H9 (cell line): ENCODE measurements around the gene TENM4. TPM values are rescaled to one million over a fixed set of nuclear protein-coding genes. Genes with fewer than 3 reads are reported as not detected.

ENCODE experiments used
- DNase-seq: peaks from one replicate; pipeline ENCODE4 v3.0.0-alpha.2; 2017
- H2AFZ ChIP-seq: one replicate; pipeline ENCODE4 v1.6.1; 2013; ENCODE audit warnings: mild to moderate bottlenecking, low read length, control low read depth, moderate library complexity
- H2AK5ac ChIP-seq: 2 replicates; pipeline ENCODE4 v1.6.1; 2013; ENCODE audit warnings: low read length, control low read depth, mixed read lengths; ENCODE audit not compliant: insufficient read length
- H2BK120ac ChIP-seq: one replicate; pipeline ENCODE4 v1.6.1; 2013; ENCODE audit warnings: low read depth, mild to moderate bottlenecking, low read length, control low read depth, inconsistent platforms; ENCODE audit not compliant: poor library complexity, severe bottlenecking
- H2BK12ac ChIP-seq: 2 replicates; pipeline ENCODE4 v1.6.1; 2013; ENCODE audit warnings: low read length, control low read depth, mixed read lengths, low read depth; ENCODE audit not compliant: insufficient read length
- H2BK15ac ChIP-seq: 2 replicates; pipeline ENCODE4 v1.6.1; 2013; ENCODE audit warnings: low read depth, low read length, control low read depth
- H2BK20ac ChIP-seq: one replicate; pipeline ENCODE4 v1.6.1; 2013; ENCODE audit warnings: low read depth, mild to moderate bottlenecking, low read length, control low read depth, inconsistent platforms; ENCODE audit not compliant: poor library complexity, severe bottlenecking
- H2BK5ac ChIP-seq: 2 replicates; pipeline ENCODE4 v1.6.1; 2013; ENCODE audit warnings: low read length, control low read depth, mixed read lengths; ENCODE audit not compliant: insufficient read length
- H3K14ac ChIP-seq: 2 replicates; pipeline ENCODE4 v1.6.1; 2013; ENCODE audit warnings: low read length, control low read depth; ENCODE audit not compliant: insufficient read depth
- H3K18ac ChIP-seq: 2 replicates; pipeline ENCODE4 v1.6.1; 2013; ENCODE audit warnings: low read depth, mild to moderate bottlenecking, mixed read lengths, low read length, control low read depth; ENCODE audit not compliant: insufficient read length
- H3K23ac ChIP-seq: 2 replicates; pipeline ENCODE4 v1.6.1; 2013; ENCODE audit warnings: low read length, control low read depth, mixed read lengths, low read depth; ENCODE audit not compliant: insufficient read length
- H3K23me2 ChIP-seq: 2 replicates; pipeline ENCODE4 v1.6.1; 2013; ENCODE audit warnings: low read depth, mild to moderate bottlenecking, mixed read lengths, low read length, control low read depth; ENCODE audit not compliant: insufficient read length, poor library complexity, severe bottlenecking
- H3K27ac ChIP-seq: 2 replicates; pipeline ENCODE4 v1.5.1; 2013; ENCODE audit warnings: low read length, control low read depth, mixed read lengths, low read depth; ENCODE audit not compliant: insufficient read length
- H3K27me3 ChIP-seq: 2 replicates; pipeline ENCODE4 v1.6.1; 2013; ENCODE audit warnings: low read length, control low read depth, inconsistent platforms; ENCODE audit not compliant: insufficient read depth
- H3K4ac ChIP-seq: 2 replicates; pipeline ENCODE4 v1.6.1; 2013; ENCODE audit warnings: low read depth, mild to moderate bottlenecking, control low read depth, inconsistent platforms, low read length, moderate library complexity
- H3K4me1 ChIP-seq: 2 replicates; pipeline ENCODE4 v1.6.1; 2013; ENCODE audit warnings: low read length, control low read depth, inconsistent platforms; ENCODE audit not compliant: insufficient read depth
- H3K4me2 ChIP-seq: 2 replicates; pipeline ENCODE4 v1.6.1; 2013; ENCODE audit warnings: low read length, control low read depth, mixed read lengths; ENCODE audit not compliant: insufficient read length, insufficient read depth
- H3K56ac ChIP-seq: 2 replicates; pipeline ENCODE4 v1.6.1; 2013; ENCODE audit warnings: low read depth, mild to moderate bottlenecking, mixed read lengths, low read length, control low read depth; ENCODE audit not compliant: insufficient read length
- H3K79me1 ChIP-seq: 2 replicates; pipeline ENCODE4 v1.6.1; 2013; ENCODE audit warnings: low read depth, mild to moderate bottlenecking, moderate library complexity, low read length, control low read depth, inconsistent platforms; ENCODE audit not compliant: insufficient read depth, poor library complexity, severe bottlenecking
- H3K79me2 ChIP-seq: 2 replicates; pipeline ENCODE4 v1.6.1; 2013; ENCODE audit warnings: low read length, control low read depth, inconsistent platforms; ENCODE audit not compliant: insufficient read depth
- H3K9ac ChIP-seq: 2 replicates; pipeline ENCODE4 v1.6.1; 2013; ENCODE audit warnings: low read length, control low read depth, mixed read lengths; ENCODE audit not compliant: insufficient read length; ENCODE audit errors: extremely low read depth
- H3K9me3 ChIP-seq: one replicate; pipeline ENCODE4 v1.6.1; 2013; ENCODE audit warnings: low read depth, low read length, inconsistent platforms; ENCODE audit not compliant: control insufficient read depth
- H3T11ph ChIP-seq: one replicate; pipeline ENCODE4 v1.6.1; 2013; ENCODE audit warnings: mild to moderate bottlenecking, low read length, control low read depth, inconsistent platforms
- H4K20me1 ChIP-seq: one replicate; pipeline ENCODE4 v1.6.1; 2013; ENCODE audit not compliant: control insufficient read depth, insufficient read length, insufficient read depth
- H4K5ac ChIP-seq: 2 replicates; pipeline ENCODE4 v1.6.1; 2013; ENCODE audit warnings: low read depth, mild to moderate bottlenecking, mixed read lengths, low read length, control low read depth; ENCODE audit not compliant: insufficient read length
- H4K8ac ChIP-seq: replicated peaks from 2 replicates; pipeline ENCODE4 v1.6.1; 2013; ENCODE audit warnings: low read length, control low read depth, mixed read lengths, low read depth; ENCODE audit not compliant: insufficient read length
- H4K91ac ChIP-seq: 2 replicates; pipeline ENCODE4 v1.6.1; 2013; ENCODE audit warnings: low read depth, mild to moderate bottlenecking, moderate library complexity, mixed read lengths, low read length, control low read depth; ENCODE audit not compliant: insufficient read length
- H3K27ac Mint-ChIP-seq, 3 experiments: 2 replicates in 2 of 3; 3 replicates in 1 of 3; pipeline ENCODE4 v1.8.0; 2020 to 2021; ENCODE audit warnings: mixed read lengths in 3 of 3, mild to moderate bottlenecking in 1 of 3, moderate library complexity in 1 of 3
- H3K27me3 Mint-ChIP-seq: 2 replicates; pipeline ENCODE4 v1.8.0; 2021; ENCODE audit warnings: low read depth, mild to moderate bottlenecking, moderate library complexity, mixed read lengths
- H3K36me3 Mint-ChIP-seq, 3 experiments: 2 replicates in 2 of 3; 3 replicates in 1 of 3; pipeline ENCODE4 v1.8.0; 2020 to 2021; ENCODE audit warnings: low read depth in 3 of 3, mixed read lengths in 3 of 3; ENCODE audit not compliant: insufficient read depth in 1 of 3
- H3K4me1 Mint-ChIP-seq, 2 experiments: 2 replicates each; pipeline ENCODE4 v1.8.0; 2020; ENCODE audit warnings: mixed read lengths in 2 of 2
- H3K4me3 Mint-ChIP-seq, 2 experiments: 2 replicates in 1 of 2; 3 replicates in 1 of 2; pipeline ENCODE4 v1.8.0; 2020 to 2021; ENCODE audit warnings: mild to moderate bottlenecking in 2 of 2, mixed read lengths in 2 of 2, moderate library complexity in 1 of 2
- H3K9me3 Mint-ChIP-seq, 2 experiments: 2 replicates in 1 of 2; 3 replicates in 1 of 2; pipeline ENCODE4 v1.8.0; 2020; ENCODE audit warnings: mild to moderate bottlenecking in 2 of 2, mixed read lengths in 2 of 2, moderate library complexity in 1 of 2
- CTCF ChIP-seq: fragments of 200-600 bp; sonication (generic); conservative IDR thresholded peaks from 3 replicates; pipeline ENCODE4 v1.8.0; 2021; ENCODE audit warnings: antibody characterized with exemption, mild to moderate bottlenecking
- WGBS: extraction: QIAGEN DNeasy Blood & Tissue Kit; methylation state at CpG from one replicate; pipeline ENCODE4 v1.1.7; 2013; ENCODE audit warnings: missing lambda C conversion rate, low lambda C conversion rate, mixed read lengths; ENCODE audit not compliant: insufficient read length; ENCODE audit errors: extremely low coverage; 5-methylcytosine and 5-hydroxymethylcytosine counted together
- total RNA-seq: library from RNA; stranded (reverse); gene quantifications from 2 replicates; pipeline ENCODE4 v1.2.1, GENCODE V29; 2021

The TENM4 gene
- total RNA-seq, 1 experiment from 2014 or later = 4.6 TPM

DNA sequence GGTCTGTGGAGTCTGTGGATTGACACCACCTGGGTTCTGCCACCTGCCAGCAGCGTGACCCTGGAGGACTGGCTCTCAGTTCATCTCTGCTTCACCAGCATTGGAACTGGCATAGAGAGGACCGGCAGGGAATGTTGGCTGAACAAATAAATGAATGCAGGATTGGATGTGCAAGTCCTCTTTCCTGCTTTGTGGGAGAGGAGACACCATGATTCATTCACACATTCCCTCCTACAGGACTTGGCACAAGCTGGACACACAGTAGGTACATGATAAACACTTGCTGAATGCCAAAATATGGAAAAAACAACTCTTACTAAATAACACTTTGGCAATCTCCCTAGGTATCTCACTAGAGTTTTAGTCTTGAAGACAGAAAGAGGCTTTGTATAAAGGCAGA, 749.6 kb downstream of the TENM4 start:
- no peak for DNase-seq
- no peak overlapping the region for H2BK120ac ChIP-seq
- no peak overlapping the region for H3T11ph ChIP-seq
- no peaks in the 10 kb centered on the region; the same call in 1 of the 2 replicates for H3K4me1 ChIP-seq
- no peak for TF ChIP-seq CTCF
- H2BK12ac ChIP-seq = no peak overlapping the region
- H3K4me2 ChIP-seq = no peak overlapping the region
- Mint-ChIP-seq H3K36me3 (peaks cover 0 to 2% (median 0%) of the 10 kb centered on the region in 3 experiments; a peak in 1 of 7 replicates), H3K4me3 (no peak overlapping the region), H3K27me3 (peaks cover 7% of the 10 kb centered on the region), H3K4me1 (peaks cover 18 to 31% of the 10 kb centered on the region in 2 experiments), H3K27ac (peak overlapping the region in 1 of 3 experiments; percentile 18; a peak in 1 of 7 replicates), H3K9me3 (no peaks in the 10 kb centered on the region)
- no peaks in the 10 kb centered on the region for H3K27me3 ChIP-seq
- no peak overlapping the region for H2AK5ac ChIP-seq
- no peaks in the 10 kb centered on the region for H3K79me1 ChIP-seq
- no peak overlapping the region for H2AFZ ChIP-seq
- H4K20me1 ChIP-seq = no peaks in the 10 kb centered on the region
- H2BK20ac ChIP-seq = no peak overlapping the region
- no peak overlapping the region for H2BK15ac ChIP-seq
- H3K23me2 ChIP-seq = no peaks in the 10 kb centered on the region
- H3K9ac ChIP-seq = no peak overlapping the region
- no peak overlapping the region for H3K14ac ChIP-seq
- H3K9me3 ChIP-seq = no peaks in the 10 kb centered on the region
- H4K5ac ChIP-seq = no peak overlapping the region
- H3K4ac ChIP-seq = no peak overlapping the region
- H3K27ac ChIP-seq = no peak overlapping the region
- no peak overlapping the region for H3K56ac ChIP-seq
- no peak overlapping the region for H3K23ac ChIP-seq
- no peak overlapping the region for H4K91ac ChIP-seq
- H3K18ac ChIP-seq = no peak overlapping the region
- WGBS = no CpG with 5 or more reads among the region's 2 CpGs
- H4K8ac ChIP-seq = no peak overlapping the region
- no peak overlapping the region for H2BK5ac ChIP-seq
- no peaks in the 10 kb centered on the region for H3K79me2 ChIP-seq
